Hepatocyte (in vitro differentiated cells): Measurements from ENCODE around the gene SEMG2.

Experiments used
- CTCF ChIP-seq: fragments of 200-600 bp; sonication (generic); IDR thresholded peaks from 2 replicates; pipeline ENCODE4 v1.5.1; 2016; ENCODE audit warnings: antibody characterized with exemption, mild to moderate bottlenecking; ENCODE audit not compliant: poor library complexity
- EZH2 ChIP-seq: fragments of 200-600 bp; sonication (generic); IDR thresholded peaks from 2 replicates; pipeline ENCODE4 v1.6.1; 2016; ENCODE audit warnings: antibody characterized with exemption, mild to moderate bottlenecking, borderline replicate concordance
- EZH2phosphoT487 ChIP-seq: fragments of 200-600 bp; sonication (generic); IDR thresholded peaks from one replicate; pipeline ENCODE4 v1.6.1; 2018; ENCODE audit warnings: antibody characterized with exemption, mild to moderate bottlenecking, low read depth, moderate library complexity; ENCODE audit not compliant: unreplicated experiment, severe bottlenecking

- TF ChIP-seq CTCF (no peak), EZH2 (no peak), EZH2phosphoT487 (no peak)
These were observed 11.2 kb upstream of the SEMG2 start for GRCh38 chr20:45209924-45210323.
